Stimulated activated CD4-positive, alpha-beta T cell treated with anti-CD3 and anti-CD28 coated beads, Interleukin-15, amount 100 ng/mL, for 1 hour (primary cell): Measurements from ENCODE around the gene PCIF1.
"Not testable (repeated sequence)": the region's sequence is repeated elsewhere in the genome, so short reads cannot be mapped to it uniquely, and the experiment has no call there.

Experiments
- DNase-seq, 2 donors: peaks; one replicate each; pipeline ENCODE4 v3.0.0-alpha.2; 2020; ENCODE audit warnings: low read depth in 1 of 2, low spot score in 1 of 2

The PCIF1 gene

DNA sequence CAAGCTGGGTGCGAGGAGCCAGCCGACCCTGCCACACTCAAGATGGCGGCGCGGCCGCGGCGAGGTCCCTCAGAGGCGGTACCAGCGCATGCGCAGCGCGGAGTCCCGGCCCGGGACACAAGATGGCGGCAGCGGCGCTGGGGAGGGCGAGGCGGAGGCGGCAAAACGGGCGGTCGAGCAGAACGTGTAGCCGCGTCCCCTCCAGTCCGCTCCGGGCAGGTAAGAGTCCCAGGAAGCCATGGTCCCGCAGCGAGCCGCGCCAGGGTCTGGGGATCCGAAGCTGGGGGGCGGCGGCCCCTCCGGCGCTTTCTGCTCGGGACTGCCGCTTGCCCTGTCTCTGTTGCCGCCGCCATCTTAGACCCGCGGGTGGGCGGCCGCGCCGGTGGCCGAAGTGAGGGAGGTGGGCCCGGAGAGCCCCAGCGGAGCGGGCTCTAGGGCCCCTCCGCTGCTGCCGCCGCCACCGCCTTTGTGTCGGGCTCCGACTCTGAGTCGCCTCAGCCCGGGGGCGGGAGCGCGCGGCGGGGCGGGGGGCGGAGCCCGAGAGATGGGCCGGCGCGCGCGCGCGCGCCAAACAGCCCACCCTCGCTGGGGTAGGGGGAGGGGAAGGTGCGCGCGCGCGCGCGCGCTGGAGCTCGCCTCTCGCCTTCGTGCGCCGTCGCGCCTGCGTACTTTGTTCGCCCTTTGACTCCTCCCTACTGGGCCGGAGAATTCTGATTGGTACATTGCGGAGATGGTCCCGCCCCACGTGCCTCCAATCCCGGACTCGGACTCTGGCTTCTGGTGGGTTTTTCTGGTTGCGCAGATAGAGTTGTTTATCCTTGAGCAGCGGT lies at the start of gene PCIF1:
TSS of gene PCIF1 (plus strand) at position 98 of the 830 bp plus-strand sequence. CDS start 4,317 bp downstream, outside the sequence.
- peak; percentile 97 to 98 for DNase-seq

DNA sequence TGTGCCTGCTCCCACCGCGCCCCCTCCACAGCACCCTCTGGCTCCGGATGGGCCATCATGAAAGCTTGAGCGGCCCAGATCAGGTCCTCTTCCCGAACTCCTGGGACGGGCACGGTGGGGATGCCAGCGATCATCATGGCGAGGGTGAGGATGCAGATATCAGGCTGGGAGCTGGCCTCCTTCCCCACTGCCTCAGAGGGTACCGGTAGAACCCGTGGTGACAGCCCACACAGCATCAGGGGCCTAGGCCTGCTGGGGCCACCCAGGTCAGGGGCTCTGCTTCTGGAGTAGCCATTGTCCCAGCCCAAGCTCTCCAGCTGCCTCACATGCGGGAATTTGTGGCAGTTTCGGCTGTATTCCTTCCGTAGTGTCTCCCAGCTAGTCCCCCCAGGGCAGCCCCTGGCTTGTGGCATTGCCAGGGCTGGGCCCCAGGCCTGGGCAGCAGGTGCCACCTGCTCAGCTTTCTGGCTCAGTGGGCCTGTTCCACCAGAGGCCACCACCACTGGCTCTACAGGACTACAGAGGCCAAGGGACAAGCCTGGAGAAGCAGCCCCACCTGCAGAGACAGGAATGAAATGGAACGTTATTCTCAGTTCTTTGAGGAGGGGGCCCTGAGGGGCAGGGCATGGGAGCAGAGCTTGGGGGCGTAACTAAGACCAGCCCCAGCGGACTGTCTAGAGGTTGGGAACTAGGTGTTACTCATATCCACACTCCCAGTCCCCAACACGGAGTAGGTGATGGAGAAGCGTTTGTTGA lies 47.7 kb upstream of the PCIF1 start:
- DNase-seq = no peak

DNA sequence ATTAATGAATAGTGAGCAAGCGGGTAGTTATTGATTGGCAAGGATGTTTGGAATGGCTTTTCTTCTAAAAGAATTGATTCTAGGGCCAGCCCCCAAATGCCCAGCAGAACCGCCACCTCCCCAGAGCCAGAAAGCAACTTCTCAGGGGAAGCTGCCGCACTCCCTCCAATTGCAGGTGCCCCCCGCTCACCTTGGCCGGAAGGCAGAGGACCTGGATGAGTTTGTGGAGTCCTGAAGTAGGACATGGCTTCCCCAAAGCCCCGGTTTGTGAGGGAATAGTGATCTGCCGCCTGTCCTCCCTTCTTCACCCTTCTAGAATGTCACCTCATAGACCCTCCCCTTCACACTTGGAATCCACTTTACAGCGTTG lies 47.2 kb upstream of the PCIF1 start, which contains the start of gene SPATA25:
TSS of gene SPATA25 (minus strand) at position 277 of the 370 bp plus-strand sequence. CDS start at position 245, 32 bp downstream.
- DNase-seq = no peak

DNA sequence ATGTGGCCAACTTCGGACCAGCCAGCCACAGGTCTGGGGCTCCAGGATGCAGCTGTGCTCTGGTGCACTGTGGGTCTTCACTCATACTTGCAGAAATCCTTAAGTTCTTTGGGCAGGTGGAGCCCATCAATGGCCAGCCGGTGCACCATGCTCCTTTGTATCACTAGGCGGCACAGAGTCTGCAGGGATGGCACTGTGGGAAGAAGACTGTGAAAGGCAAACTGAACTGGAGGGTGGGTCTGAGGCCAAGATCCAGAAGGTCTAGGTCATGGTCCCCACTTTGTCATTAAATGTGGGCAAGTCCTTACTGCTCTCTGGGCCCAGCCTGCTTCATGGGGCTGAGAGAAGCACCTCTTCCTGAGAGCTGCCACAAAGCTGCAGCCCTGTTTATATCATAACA lies 45.8 kb upstream of the PCIF1 start:
- no peak for DNase-seq

DNA sequence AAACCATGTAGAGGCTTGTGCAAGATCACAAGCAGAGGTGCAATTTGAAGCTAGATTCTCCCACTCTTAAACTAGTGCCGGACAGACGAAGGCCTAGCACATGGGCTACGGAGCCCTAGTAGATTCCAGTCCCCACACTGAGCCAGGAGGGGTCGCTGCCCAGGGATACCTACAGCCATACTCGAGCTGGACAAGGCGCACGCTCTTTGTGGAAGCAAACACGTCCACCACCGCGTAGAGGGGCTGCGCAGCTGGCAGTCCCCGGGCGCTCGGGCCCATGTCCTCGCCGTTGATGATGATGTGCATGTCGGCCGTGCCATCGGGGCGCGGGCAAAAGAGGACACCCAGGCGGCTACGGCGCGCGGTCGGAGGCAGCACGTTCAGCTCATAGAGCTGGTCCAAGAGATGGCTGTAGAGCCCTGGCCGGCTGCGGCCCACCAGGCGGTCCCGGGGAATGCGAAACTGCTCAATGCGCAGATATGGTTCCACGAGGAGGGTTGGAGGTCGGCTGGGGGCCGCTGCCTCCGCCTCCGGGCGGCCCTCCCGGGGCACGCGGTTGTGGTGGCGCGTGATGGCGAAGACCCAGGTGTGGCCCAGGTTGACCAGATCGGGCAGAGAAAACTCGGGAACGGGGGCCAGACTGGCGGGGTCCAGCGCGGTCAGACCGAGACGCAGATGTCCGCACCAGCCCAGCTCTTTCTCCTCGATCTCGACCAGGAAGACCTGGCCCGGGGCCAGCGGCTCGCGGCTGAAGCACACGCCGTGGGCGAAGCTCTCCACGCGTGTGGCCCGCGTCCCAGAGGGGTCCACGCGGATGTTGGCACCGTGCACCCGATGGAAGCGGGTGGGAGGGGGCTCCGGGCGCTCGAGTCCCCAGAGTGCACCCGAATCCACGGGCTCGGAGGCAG lies 44.2 kb upstream of the PCIF1 start:
- peak in 1 of 2 donors; percentile 27 for DNase-seq

DNA sequence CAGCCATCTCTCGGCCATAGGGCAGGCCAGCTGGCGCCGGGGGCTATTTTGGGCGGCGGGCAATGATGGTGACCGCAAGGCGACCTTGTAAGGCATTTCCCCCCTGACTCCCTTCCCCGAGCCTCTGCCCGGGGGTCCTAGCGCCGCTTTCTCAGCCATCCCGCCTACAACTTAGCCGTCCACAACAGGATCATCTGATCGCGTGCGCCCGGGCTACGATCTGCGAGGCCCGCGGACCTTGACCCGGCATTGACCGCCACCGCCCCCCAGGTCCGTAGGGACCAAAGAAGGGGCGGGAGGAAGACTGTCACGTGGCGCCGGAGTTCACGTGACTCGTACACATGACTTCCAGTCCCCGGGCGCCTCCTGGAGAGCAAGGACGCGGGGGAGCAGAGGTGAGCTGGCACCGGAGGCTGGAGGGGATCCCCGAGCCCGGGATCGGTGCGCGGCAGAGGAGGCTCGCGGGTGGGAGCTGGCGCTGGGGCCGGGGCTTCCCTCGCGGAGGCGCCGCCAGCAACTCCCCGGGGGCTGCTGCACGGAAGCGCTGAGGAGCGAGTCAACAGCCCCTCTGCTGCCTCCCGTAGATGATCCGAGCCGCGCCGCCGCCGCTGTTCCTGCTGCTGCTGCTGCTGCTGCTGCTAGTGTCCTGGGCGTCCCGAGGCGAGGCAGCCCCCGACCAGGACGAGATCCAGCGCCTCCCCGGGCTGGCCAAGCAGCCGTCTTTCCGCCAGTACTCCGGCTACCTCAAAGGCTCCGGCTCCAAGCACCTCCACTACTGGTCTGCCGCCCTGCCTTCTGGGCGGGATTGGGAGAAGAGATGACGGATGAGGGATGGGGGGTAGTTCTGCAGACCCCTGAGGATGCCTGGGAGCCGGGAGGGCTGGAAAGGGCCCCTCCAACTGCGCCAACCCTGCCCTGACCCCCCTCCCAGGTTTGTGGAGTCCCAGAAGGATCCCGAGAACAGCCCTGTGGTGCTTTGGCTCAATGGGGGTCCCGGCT lies 43.2 kb upstream of the PCIF1 start, which contains the start of the genes CTSA and NEURL2:
TSS of gene CTSA (plus strand) at position 351 of the 999 bp plus-strand sequence. CDS start at position 585, 234 bp downstream.
TSS of gene NEURL2 (minus strand) at position 224 of the 999 bp plus-strand sequence. CDS start at position 7, 217 bp downstream.
- peak; percentile 70 to 76 for DNase-seq

DNA sequence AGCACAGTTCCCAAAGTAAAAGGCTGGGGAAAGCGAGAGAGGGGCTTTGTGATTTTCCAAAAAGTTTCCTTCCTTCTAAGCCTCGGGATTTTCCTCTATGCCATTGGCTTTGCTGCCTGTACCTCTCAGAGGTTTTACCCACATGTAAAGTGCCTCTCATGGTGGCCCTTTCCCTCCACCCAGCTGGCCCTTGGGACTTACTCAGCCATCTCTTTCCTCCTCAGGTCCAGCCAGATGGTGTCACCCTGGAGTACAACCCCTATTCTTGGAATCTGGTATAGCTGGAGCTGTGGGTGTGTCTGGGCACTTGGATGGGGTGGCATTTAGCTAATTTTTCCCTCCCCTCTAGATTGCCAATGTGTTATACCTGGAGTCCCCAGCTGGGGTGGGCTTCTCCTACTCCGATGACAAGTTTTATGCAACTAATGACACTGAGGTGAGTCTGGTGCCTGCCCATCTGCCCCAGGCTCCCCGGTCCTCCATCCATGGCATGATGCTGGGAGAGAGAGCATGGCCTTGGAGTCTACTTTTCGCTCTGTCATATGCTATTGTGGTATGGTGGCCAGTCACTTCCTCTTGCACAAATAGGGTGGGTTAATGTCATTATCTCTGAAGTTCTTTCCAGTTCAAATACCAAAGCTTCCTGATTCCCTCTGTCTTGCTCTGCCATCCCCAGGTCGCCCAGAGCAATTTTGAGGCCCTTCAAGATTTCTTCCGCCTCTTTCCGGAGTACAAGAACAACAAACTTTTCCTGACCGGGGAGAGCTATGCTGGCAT lies 42.2 kb upstream of the PCIF1 start:
- no peak for DNase-seq

DNA sequence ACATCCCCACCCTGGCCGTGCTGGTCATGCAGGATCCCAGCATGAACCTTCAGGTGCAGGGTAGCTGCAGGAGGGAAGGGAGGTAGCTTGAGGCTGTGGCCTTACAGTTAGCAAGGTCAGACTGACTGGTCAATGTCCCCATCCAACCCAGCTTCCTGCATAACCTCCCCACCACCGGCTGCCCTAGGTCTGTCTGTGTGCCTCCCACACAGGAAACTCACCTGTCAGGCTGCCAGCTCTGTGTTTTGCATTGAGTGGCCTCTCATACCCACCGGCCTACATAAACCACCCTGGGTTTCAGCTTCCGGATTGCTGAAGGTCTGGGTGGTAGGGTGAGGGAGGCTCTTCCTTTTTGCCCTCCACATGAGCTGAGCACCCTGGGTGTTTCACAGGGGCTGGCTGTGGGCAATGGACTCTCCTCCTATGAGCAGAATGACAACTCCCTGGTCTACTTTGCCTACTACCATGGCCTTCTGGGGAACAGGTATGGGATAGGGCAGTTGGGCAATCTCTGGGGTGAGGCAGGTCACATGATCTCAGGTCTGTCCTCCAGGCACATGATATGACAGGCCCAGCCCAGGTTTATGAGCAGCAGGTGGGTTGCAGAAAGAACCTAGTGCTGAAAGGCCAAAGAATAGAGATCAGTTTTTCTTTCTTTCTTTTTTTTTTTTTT lies 41.5 kb upstream of the PCIF1 start:
- DNase-seq = no peak

DNA sequence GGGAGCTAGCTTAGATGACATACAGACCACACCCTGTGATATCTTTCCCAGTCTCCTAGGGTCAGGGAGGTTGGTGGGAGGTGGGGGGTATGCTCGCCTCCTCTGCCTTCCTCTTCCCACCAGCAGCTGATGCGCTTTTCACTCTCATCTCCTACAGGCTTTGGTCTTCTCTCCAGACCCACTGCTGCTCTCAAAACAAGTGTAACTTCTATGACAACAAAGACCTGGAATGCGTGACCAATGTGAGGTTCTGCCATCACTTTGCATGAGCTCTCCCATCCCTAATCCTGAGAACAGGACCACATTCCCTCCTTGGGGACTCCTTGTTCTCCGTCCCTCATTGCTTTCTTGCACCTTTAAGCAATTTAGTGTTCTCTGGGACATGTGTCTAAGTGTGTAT lies 40.7 kb upstream of the PCIF1 start:
- DNase-seq = no peak

DNA sequence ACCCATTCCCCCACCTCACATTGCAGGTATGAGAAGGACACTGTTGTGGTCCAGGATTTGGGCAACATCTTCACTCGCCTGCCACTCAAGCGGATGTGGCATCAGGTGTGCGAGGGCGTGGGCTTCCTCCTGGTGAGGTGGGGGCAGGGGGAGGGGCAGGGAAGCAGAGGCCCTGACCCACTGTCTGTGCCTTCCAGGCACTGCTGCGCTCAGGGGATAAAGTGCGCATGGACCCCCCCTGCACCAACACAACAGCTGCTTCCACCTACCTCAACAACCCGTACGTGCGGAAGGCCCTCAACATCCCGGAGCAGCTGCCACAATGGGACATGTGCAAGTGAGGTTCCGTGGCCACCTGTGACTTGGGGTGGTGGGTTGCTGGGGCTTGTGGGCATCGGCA lies 39.7 kb upstream of the PCIF1 start:
- no peak for DNase-seq

DNA sequence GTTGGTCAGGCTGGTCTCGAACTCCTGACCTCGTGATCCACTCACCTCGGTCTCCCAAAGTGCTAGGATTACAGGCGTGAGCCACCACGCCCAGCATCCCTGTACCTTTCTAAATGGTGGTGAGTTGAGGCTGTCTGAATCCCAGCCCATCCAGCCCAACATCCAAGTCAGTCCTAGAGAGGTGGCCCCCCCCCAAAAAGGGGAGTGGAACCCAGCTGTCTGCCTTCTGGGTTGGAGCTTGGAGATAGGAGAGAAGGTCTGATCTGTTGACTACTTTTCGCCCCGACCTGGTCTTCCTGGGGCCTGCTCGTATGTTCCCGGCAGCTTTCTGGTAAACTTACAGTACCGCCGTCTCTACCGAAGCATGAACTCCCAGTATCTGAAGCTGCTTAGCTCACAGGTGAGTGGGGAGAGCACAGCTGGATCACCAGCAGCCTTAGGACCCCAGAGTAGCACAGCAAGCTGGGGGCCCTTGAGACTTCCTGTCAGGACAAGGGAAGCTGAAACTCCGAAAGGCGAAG lies 37.8 kb upstream of the PCIF1 start:
- DNase-seq = no peak

DNA sequence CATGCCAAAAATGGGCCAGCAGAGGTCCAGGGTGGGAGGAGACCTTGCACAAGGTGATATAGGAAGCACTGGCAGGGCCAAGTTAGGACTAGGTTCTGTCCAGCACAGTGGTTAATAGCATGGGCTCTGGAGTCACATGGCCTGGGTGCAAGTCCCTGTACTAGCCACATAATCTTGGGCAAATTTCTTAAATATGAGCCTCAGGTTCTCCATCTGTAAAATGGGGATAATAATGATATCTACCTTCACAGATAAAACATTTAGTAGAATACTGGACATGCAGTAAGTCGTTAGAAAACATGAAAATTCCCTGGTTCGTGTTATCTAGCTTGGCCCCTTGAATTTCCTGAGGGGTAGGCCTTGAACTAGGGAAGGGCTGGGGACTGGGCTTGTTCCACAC lies 37.2 kb upstream of the PCIF1 start:
- DNase-seq = no peak

DNA sequence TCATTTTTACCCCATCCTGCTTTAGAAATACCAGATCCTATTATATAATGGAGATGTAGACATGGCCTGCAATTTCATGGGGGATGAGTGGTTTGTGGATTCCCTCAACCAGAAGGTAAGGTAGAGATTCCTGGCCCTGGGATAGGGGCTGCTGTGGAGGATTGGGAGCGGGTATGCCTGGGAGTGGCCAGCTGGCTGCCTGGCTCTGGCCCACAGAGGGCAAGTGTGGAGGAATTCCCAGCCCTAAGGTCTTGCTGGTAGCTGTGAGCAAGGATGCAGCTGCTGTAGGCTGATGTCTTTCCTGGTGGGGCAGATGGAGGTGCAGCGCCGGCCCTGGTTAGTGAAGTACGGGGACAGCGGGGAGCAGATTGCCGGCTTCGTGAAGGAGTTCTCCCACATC lies 36.8 kb upstream of the PCIF1 start:
- no peak for DNase-seq

DNA sequence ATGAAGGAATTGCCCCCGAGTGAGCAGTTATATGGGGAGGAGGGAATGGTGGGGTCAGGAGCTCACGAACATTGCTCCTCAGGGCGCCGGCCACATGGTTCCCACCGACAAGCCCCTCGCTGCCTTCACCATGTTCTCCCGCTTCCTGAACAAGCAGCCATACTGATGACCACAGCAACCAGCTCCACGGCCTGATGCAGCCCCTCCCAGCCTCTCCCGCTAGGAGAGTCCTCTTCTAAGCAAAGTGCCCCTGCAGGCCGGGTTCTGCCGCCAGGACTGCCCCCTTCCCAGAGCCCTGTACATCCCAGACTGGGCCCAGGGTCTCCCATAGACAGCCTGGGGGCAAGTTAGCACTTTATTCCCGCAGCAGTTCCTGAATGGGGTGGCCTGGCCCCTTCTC lies 36.2 kb upstream of the PCIF1 start:
- no peak for DNase-seq

DNA sequence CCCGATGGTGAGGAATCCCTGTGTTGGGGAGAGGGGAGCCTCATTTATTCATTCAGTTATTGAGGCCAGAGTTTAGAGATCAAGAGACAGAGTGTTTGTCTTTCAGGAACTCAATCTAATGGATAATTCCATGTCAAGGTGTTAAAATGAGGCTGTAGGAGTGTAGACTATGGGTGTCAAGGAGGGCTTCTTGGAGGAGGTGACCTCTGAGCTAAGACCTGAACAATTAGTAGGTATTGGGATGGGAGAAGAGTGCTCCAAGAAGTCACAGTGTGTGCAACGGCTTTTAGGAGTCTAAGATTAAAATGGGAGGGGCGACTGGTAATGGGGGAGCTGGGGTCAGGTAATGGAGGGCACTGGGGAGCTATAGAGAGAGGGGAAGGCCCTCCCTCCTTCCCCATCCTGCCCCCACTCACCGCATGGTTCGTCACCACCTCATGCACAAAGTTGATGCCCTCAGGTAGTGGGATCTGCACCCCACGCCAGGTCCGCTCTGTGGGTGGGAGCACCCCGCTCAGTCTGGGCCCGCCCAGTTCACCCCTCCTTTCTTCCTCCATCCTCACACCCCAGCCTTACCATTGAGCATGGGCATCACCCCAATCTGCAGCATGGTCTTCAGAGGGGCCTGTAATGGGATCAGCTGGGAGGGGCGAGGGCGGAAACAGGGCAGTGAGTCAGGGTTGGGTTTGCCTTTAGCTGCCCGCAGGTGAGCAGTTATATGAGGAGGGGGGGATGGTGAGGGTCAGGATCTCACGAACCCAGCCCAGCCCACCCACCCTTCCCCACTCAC lies 35.2 kb upstream of the PCIF1 start:
- DNase-seq = no peak

DNA sequence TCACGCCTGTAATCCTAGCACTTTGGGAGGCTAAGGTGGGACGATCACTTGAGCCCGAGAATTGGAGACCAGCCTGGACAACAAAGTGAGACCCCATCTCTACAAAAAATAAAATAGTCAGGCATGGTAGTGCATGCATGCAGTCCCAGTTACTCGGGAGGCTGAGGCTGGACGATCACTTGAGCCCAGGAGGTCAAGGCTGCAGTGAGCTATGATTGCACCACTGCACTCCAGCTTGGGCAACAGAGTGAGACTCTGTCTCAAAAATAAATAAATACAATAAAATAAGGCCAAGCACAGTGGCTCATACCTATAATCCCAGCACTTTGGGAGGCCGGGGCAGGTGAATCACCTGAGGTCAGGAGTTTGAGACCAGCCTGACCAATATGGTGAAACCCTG lies 33.2 kb upstream of the PCIF1 start:
- DNase-seq = not testable (repeated sequence)

DNA sequence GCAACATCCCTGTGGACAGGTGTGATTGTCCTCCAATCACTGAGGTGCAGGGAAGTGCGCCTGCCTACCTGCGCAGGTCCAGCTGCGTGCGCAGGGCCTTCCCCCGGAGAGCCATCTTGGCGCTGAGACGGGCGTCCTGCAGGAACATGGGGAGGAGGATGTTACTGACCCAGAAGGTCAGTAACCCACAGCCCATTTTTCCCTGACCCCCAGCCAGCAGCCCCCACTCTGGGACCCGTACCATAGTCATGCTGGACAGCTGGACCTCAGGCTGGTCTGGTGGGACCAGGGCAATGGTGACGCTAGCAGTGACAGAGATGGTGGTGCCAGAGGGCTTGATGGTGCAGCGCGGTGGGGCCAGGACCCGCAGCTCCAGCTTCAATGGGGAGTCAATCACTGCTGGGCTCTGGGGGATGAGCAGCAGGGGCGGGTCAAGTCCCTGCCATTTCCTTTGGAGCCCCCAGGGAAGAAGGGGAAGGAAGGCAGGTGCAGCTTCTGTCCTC lies 32.2 kb upstream of the PCIF1 start:
- no peak for DNase-seq
